ENCODE results near the gene SYNPO2.
"Not testable (repeated sequence)": the region's sequence is repeated elsewhere in the genome, so short reads cannot be mapped to it uniquely, and the experiment has no call there.

The SYNPO2 gene

GRCh38 chr4:119053997-119054396, 165.3 kb downstream of the SYNPO2 start:
- DNase-seq (ENCODE audit: low read depth in 2 of 2, low spot score in 1 of 2): no peak

DNA sequence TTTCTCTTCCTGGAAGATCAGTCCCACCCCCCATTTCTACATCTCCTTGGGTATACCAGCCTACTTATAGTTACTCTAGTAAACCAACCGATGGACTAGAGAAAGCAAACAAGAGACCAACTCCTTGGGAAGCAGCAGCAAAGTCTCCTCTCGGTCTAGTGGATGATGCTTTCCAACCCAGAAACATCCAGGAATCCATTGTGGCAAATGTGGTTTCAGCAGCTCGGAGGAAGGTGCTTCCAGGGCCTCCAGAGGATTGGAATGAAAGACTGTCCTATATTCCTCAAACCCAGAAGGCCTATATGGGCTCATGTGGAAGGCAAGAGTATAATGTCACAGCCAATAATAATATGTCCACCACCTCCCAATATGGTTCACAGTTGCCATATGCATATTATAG, 168.8 kb downstream of the SYNPO2 start:
- DNase-seq (ENCODE audit: low read depth in 2 of 2, low spot score in 1 of 2): no peak

DNA sequence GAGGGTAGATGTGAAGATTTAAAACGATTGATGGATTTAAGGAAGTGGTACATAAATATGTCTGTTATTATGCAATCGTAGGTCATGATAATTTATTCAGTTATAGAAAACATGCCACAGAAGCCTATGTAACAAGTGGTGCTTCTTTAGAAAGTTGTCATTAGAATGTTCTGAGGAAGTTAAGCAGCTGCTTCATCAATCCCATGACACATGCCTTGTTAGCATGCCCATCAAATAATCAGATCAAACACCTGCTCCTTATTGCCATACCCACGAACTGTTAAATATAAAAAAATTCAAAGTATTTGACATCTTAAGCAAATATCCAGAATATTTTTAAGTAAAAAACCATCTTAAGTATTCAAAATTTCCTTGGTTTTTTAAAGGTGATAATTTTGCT, 170.6 kb downstream of the SYNPO2 start:
- DNase-seq (ENCODE audit: low read depth in 2 of 2, low spot score in 1 of 2): no peak

DNA sequence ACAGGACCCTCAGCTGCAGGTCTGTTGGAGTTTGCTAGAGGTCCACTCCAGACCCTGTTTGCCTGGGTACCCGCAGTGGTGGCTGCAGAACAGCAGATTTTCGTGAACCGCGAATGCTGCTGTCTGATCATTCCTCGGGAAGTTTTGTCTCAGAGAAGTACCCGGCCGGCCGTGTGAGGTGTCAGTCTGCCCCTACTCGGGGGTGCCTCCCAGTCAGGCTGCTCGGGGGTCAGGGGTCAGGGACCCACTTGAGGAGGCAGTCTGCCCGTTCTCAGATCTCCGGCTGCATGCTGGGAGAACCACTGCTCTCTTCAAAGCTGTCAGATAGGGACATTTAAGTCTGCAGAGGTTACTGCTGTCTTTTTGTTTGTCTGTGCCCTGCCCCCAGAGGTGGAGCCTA, 178.5 kb downstream of the SYNPO2 start:
- DNase-seq (ENCODE audit: low read depth in 2 of 2, low spot score in 1 of 2): not testable (repeated sequence)

DNA sequence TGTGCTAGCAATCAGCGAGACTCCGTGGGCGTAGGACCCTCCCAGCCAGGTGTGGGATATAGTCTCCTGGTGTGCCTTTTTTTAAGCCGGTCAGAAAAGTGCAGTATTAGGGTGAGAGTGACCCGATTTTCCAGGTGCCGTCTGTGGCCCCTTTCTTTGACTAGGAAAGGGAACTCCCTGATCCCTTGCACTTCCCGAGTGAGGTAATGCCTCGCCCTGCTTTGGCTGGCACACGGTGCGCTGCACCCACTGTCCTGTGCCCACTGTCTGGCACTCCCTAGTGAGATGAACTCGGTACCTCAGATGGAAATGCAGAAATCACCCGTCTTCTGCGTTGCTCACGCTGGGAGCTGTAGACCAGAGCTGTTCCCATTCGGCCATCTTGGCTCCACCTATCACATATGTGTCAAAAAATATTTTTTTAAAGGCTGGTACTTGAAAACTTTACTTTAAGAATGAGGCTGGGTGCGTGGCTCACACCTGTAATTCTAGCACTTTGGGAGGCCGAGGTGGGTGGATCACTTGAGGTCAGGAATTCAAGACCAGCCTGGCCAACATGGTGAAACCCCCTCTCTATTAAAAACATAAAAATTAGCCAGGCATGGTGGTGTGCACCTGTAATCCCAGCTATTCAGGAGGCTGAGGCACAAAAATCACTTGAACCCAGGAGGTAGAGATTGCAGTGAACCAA, 179.2 kb downstream of the SYNPO2 start:
- not testable (repeated sequence) for DNase-seq (ENCODE audit: low read depth in 2 of 2, low spot score in 1 of 2)

DNA sequence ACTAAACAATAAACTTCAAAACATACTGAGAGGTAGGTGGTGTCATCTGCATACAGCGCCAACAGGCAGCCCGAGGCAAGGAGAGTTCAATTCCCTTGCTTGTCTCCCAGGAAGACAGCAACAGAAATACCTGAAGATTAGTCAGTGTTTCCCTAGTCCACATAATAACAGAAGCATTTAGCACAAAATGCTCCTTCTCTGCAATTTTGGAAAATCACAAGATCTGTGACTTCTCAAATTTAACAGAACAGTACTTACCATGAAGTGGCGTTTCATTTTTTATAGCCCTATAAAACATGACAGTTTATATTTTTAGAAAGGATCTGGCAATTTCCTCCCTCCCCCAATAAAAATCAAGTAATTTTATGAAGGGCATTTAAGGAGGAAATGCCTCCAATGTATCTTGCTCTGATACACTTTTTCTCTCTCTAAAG, 179.9 kb downstream of the SYNPO2 start:
- no peak for DNase-seq (ENCODE audit: low read depth in 2 of 2, low spot score in 1 of 2)

DNA sequence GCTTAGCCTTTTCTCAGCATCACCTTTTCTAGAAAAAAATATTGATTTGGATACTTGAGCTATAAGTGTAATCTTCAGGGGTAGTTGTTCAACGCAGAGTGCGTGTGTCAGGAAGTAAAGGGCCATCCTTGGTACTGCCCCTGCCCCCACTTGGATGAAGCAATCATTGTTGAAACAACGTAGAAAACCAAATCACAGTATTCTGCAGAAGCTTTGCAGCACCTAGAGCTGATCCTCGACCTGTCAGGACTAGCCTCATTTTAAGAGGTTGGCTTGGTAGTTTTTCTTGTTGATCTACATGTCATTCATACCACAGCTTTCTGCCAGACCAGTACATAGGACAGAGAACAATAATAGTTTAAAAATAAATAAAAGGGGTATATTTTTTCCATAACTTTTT, 181.6 kb downstream of the SYNPO2 start:
- DNase-seq (ENCODE audit: low read depth in 2 of 2, low spot score in 1 of 2): no peak

DNA sequence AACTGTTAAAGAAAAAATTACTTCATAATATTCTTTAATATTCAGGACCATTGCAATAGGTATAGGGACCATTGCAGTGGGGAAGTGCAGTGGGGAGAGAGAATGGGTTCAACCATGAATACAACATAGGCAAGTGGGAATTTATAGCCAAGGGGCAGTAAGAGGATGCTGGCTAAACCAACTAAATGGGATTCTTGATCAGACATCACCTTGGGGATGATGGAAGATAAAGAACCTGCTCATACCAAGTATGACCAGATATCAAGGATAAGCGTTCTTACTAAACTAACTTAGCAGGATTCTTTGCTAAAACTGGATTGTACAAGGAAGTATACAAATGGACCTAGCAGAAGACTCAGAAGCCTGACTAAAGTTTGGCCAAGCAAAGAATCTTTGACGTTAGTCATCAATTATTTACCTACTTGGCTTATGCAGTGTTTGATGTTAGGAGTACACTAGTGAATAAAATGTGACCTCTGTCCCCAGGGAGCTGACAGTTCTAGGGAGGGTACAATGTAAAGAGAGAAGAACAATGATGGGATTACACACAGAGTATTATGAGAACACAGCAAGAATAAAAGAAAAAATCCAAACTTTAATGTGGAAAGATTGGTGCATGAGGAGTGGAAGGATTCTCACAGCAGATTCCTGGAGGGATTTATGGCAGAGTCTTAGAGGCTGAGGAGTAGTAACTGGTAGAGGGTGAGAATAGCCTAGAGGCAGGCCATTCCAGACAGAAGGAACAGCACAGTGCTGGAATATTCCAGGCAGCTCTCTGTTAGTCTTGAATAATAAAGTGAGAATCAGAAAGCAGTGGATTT, 192.3 kb downstream of the SYNPO2 start:
- DNase-seq (ENCODE audit: low read depth in 2 of 2, low spot score in 1 of 2): no peak

- no peak for DNase-seq (ENCODE audit: low read depth in 2 of 2, low spot score in 1 of 2)
Measured at GRCh38 chr4:119081542-119081859, 192.8 kb downstream of the SYNPO2 start.

DNA sequence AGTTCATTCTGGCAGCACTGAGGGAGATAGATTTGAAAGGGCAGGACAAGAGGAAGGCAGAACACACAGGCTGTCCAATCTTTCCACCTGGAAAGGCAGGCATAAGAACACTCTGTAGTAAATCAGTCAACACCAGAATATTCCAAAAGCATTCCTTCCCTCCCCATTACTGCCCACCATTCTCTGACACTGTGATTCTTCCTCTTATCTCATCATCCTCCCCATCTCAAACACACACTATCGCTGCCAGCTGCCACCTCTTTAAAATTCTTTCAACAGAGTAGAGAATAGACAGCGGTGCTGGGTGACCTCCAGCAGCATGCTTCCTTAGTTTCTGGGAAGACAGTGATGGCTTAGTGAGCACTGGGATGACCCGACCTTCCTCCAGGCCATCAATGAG, 193.3 kb downstream of the SYNPO2 start:
- no peak for DNase-seq (ENCODE audit: low read depth in 2 of 2, low spot score in 1 of 2)

DNA sequence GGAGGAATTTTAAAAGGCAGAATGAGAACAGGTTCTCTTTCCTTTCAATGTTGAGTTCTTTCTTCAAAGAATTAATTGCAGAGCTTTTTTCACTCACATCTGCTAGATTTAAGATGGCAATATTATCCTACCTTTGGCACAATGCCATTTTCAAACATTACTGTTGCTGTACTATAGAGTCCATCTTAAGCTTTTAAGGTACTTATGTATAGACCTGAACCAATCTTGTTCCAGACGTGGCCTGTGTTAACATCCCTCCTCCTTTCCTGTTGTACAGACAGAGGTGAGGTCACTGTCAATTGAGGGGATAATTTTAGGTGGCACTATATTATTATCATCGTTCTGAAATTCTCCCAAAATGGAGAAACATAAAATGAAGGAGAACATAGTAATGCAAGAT, 194.0 kb downstream of the SYNPO2 start:
- DNase-seq (ENCODE audit: low read depth in 2 of 2, low spot score in 1 of 2): no peak

DNA sequence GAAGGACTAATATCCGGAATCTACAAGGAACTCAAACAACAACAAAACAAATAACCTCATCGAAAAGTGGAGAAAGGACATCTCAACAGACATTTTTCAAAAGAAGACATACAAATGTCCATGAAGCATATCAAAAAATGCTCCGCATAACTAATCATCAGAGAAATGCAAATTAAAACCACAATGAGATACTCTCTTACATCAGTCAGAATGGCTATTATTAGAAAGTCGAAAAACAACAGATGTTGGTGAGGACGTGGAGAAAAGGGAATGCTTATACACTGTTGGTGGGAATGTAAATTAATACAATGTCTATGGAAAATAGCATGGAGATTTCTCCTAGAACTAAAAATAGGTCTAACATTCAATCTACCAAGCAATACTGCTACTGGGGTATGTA, 195.9 kb downstream of the SYNPO2 start:
- DNase-seq (ENCODE audit: low read depth in 2 of 2, low spot score in 1 of 2): no peak

DNA sequence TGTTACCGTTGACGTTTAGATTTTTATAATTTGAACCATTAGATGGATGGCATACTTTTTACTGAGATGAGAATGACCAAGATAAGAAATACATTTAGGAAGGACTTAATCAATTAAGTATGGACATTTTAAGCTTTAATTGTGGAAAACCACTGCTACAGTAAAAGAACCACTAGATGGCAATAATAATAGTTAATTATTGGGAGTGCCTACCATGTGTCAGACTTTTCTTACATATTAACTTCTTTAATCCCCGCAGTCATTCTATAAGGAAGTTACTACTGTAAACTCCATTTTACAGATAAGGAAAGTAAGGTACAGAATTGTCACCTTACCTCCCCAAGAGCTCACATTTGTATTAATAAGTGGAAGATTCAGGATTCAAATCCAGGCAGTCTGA, 198.5 kb downstream of the SYNPO2 start:
- DNase-seq (ENCODE audit: low read depth in 2 of 2, low spot score in 1 of 2): no peak

DNA sequence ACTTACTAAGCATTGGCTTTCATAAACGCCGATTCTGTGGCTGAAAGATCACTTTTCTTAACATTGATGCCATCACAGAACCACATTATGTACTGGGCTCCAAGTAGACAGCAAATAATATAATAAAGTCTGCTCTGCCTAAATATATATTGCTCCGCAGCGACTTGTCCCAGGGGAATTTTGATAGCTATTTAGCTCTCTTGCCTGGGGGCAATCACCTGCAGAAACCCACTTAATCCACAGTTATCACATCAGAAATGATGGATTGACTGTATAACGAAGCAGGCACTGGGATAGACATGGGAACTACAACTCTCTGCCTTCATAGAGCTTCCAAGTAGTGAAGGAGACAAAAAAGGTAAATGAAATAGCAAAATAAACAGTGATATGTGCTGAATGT, 199.0 kb downstream of the SYNPO2 start:
- DNase-seq (ENCODE audit: low read depth in 2 of 2, low spot score in 1 of 2): no peak

DNA sequence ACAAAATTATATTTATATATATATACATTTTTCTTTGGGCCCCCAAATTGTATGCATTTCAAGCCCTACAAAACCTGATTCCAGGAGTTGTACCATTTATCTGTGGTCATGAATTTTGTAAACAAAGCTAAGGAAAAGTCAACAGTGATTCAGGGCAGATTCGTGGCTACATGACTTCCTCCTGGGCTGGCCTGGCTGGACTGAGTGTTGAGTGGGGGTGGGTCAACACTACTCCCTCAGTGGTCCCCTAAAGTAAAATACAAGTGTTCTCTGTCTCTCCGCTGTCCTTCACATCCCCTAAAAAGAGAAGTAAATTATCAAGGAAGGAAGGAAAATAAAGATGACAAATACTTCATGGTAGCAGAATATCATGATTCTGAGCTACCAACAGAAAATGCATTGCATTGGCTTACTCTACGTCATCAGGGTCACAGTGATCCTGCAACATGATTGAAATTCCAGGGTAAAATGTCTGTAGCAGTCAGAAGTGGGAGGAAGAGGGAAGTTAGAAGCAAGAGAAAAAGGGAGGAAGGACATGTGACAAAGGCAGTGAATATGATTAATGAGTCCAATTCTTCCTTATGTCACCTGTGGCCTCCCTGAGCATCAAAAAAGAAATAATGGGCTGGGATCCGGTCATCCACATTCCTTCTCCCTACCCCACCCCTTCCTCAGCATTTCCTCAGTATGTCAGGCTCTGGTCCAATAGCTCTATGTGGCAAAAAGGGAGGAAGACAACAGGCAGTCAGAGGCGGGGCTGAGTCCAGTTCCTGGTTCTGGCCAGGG, 204.6 kb downstream of the SYNPO2 start:
- DNase-seq (ENCODE audit: low read depth in 2 of 2, low spot score in 1 of 2): no peak

DNA sequence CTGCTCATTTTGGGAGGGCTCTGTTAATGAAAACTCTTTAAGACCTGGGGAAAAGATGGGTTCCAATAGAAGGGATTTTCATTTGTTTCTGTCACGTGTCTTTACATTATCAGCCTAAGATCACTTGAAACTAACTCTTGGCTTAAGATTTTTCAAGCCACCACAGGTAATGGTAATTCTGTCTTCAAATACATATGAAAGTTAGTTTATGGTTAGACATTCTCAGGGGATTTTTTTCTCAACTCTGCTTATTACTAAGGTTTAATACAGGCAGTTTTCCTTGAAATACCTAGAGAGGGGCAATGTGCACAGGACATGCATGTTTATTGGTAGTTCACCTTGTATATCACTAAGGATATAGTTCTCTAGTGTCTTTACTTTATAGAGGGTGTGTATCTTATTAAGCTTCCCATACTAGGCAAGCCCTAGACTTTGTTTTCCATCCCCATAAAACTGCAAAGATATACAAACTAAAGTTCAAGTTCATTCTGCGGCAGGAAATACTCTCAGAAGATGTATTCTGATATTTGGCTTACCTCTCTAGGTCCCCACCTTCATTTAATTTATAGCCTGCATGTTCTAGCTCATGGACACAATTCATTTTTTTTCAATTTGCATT, 208.7 kb downstream of the SYNPO2 start:
- DNase-seq (ENCODE audit: low read depth in 2 of 2, low spot score in 1 of 2): no peak

DNA sequence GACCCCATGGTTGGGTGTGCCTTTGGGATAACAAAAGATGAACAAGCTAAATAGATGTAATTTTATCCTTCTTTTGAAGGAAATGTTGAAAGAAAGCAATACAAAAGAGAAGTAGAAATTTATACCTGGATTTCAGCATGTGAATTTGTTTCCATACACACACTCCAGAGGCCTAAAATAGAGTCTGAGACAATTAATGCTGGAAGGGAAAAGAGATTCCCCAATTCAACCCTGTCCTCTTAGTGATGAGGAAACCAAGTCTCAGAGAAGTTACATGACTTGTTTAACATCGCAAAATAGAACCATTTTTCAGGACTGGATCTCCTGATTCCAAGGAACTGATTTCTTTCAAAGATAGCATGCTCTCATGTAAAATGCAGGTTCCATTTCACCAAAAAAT, 209.7 kb downstream of the SYNPO2 start:
- no peak for DNase-seq (ENCODE audit: low read depth in 2 of 2, low spot score in 1 of 2)

DNA sequence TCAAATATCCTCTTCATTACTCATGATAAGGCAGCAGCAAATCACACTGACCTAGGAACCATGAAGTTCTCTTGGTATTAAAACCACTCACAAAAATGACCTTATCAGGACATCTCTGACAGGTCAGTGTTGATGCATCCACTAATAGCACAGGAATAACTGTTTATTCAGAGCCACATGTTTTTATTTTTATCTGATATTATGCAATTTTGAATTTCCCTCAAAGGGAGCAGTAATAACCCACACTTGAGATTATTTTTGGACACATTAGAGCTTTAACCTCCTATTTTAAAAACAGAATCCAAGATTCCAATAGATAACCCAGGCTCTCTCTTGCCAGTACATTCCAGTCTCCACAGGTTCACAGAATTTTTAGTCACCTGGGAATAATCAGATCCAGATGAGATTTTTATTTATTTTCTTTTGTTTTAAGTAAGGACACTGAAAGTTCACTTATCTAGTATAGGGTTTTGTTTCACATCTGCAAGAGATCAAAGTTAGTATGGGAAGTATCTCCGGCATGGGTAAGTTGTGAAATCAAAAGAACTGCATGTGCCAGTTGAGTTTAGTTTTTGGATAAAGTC, 210.7 kb downstream of the SYNPO2 start:
- DNase-seq (ENCODE audit: low read depth in 2 of 2, low spot score in 1 of 2): no peak

DNA sequence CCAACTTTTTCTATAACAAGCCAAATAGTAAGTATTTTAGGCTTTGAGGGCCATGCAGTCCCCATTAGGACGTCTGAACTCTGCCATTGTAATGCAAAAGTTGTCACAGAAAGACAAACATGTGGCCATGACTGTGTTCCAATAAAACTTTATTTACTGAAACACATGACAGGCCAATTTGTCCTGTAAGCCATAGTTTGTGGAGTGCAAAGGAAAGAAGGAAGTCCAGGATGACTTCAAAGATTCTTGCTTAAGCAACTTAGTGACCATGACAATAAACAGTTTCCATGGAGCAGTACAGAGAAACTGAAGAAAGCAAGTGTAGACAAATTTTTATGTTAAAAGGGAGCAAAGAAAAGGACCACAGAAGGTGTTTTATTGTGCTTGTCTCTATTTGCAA, 212.0 kb downstream of the SYNPO2 start:
- DNase-seq (ENCODE audit: low read depth in 2 of 2, low spot score in 1 of 2): no peak

- DNase-seq (ENCODE audit: low read depth in 2 of 2, low spot score in 1 of 2): no peak
Measured at GRCh38 chr4:119103263-119103662, 214.6 kb downstream of the SYNPO2 start.

DNA sequence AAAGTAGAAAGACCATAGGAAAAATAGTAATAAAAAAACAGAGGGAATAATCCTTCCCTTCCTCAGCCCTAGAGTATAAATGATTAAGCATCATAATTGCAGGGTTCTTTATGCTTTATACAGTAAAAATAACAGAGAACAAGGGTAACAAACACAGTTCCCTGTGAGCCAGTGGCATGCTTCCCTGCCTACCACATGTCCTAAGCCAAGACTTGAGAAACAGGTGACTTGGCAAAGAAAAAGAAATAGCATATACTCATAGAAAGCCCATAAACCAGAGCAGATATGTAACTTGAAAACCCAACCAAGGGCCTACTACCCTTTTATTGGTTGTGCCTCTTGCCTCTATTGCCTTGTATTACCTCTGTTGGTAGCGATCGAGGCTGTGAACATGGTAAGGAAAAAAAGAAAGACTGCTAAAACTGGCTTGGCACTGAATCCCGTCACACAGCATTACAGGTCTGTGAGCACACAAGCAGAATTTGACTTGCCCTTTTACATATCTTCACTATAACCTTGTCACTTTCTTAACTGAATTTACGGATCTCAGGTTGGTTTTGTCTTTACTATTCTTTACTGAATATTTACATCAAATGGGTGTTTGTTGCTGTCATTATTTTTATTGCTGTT, 216.1 kb downstream of the SYNPO2 start:
- DNase-seq (ENCODE audit: low read depth in 2 of 2, low spot score in 1 of 2): no peak
